NCI-H2196 (cell line): Measurements from ENCODE around the gene MAD1L1.

ENCODE experiments used
- DNase-seq: peaks from one replicate; lab custom pipeline; 2025; ENCODE audit not compliant: unreplicated experiment; lab: John Stamatoyannopoulos, UW

Gene MAD1L1

GRCh38 chr7:2258661-2259365 lies 26.1 kb upstream of the MAD1L1 start:
- DNase-seq: no peak

GRCh38 chr7:2257651-2258050 lies 24.9 kb upstream of the MAD1L1 start:
- DNase-seq: no peak

- DNase-seq: no peak
Observed at GRCh38 chr7:2257046-2257551, 24.4 kb upstream of the MAD1L1 start.

GRCh38 chr7:2256306-2257045 lies 23.7 kb upstream of the MAD1L1 start:
- no peak for DNase-seq

- DNase-seq: no peak
Observed at GRCh38 chr7:2255145-2256139, 22.7 kb upstream of the MAD1L1 start.

GRCh38 chr7:2254429-2255144 lies 21.8 kb upstream of the MAD1L1 start:
- no peak for DNase-seq

- no peak for DNase-seq
Observed at GRCh38 chr7:2253525-2254244, 20.9 kb upstream of the MAD1L1 start.

- DNase-seq: no peak
Observed at GRCh38 chr7:2253021-2253420, 20.3 kb upstream of the MAD1L1 start.

- DNase-seq: no peak
Observed at GRCh38 chr7:2251841-2252771, 19.4 kb upstream of the MAD1L1 start.

GRCh38 chr7:2251381-2251780 lies 18.6 kb upstream of the MAD1L1 start:
- no peak for DNase-seq

- no peak for DNase-seq
Observed at GRCh38 chr7:2249744-2250323, 17.1 kb upstream of the MAD1L1 start.

- no peak for DNase-seq
Observed at GRCh38 chr7:2248984-2249694, 16.4 kb upstream of the MAD1L1 start.

GRCh38 chr7:2247141-2247995 lies 14.6 kb upstream of the MAD1L1 start:
- DNase-seq: no peak

GRCh38 chr7:2245883-2246675 lies 13.3 kb upstream of the MAD1L1 start:
- DNase-seq: no peak

- no peak for DNase-seq
Observed at GRCh38 chr7:2244404-2244995, 11.8 kb upstream of the MAD1L1 start.

- DNase-seq: no peak
Observed at GRCh38 chr7:2243458-2243857, 10.7 kb upstream of the MAD1L1 start.
